IPS-20b (cell line): Measurements from ENCODE around the gene DAP.

Source experiments
- H3K27ac ChIP-seq: one replicate; pipeline ENCODE4 v1.5.1; 2013; ENCODE audit warnings: low read length
- H3K27me3 ChIP-seq: 2 replicates; pipeline ENCODE4 v1.6.1; 2013; ENCODE audit warnings: mild to moderate bottlenecking, low read length, inconsistent platforms; ENCODE audit not compliant: insufficient read depth
- H3K36me3 ChIP-seq: 2 replicates; pipeline ENCODE4 v1.6.1; 2013; ENCODE audit warnings: low read depth, mild to moderate bottlenecking, inconsistent platforms, low read length, moderate library complexity; ENCODE audit not compliant: insufficient read depth
- H3K4me1 ChIP-seq: 2 replicates; pipeline ENCODE4 v1.6.1; 2013; ENCODE audit warnings: mild to moderate bottlenecking, control low read depth, inconsistent platforms, low read length, moderate library complexity; ENCODE audit not compliant: insufficient read depth
- H3K4me3 ChIP-seq: 2 replicates; pipeline ENCODE4 v1.5.1; 2013; ENCODE audit warnings: mild to moderate bottlenecking, low read length, inconsistent platforms
- H3K9ac ChIP-seq: 2 replicates; pipeline ENCODE4 v1.6.1; 2013; ENCODE audit warnings: low read depth, mild to moderate bottlenecking, inconsistent platforms, low read length, moderate library complexity
- H3K9me3 ChIP-seq: 2 replicates; pipeline ENCODE4 v1.6.1; 2013; ENCODE audit warnings: mild to moderate bottlenecking, low read depth, low read length, inconsistent platforms; ENCODE audit not compliant: insufficient read depth

The DAP gene

GRCh38 chr5:10743526-10743925 lies 17.5 kb downstream of the DAP start:
- no peak overlapping the region for H3K27ac ChIP-seq
- no peak overlapping the region for H3K9ac ChIP-seq
- peaks cover 12% of the 10 kb centered on the region; the same call in 1 of the 2 replicates for H3K9me3 ChIP-seq
- H3K36me3 ChIP-seq: peaks cover 34% of the 10 kb centered on the region
- H3K4me3 ChIP-seq: no peak overlapping the region
- no peaks in the 10 kb centered on the region for H3K4me1 ChIP-seq
- H3K27me3 ChIP-seq: no peaks in the 10 kb centered on the region

GRCh38 chr5:10741661-10742060 lies 19.4 kb downstream of the DAP start:
- H3K4me3 ChIP-seq: no peak overlapping the region
- H3K4me1 ChIP-seq: no peaks in the 10 kb centered on the region
- peaks cover 30% of the 10 kb centered on the region for H3K36me3 ChIP-seq
- no peaks in the 10 kb centered on the region for H3K27me3 ChIP-seq
- no peak overlapping the region for H3K9ac ChIP-seq
- H3K9me3 ChIP-seq: peaks cover 12% of the 10 kb centered on the region; the same call in 1 of the 2 replicates
- H3K27ac ChIP-seq: no peak overlapping the region

GRCh38 chr5:10740384-10740783 lies 20.6 kb downstream of the DAP start:
- Histone ChIP-seq H3K36me3 (peaks cover 20% of the 10 kb centered on the region), H3K4me3 (no peak overlapping the region), H3K9me3 (peaks cover 12% of the 10 kb centered on the region; the same call in 1 of the 2 replicates), H3K27me3 (no peaks in the 10 kb centered on the region), H3K9ac (no peak overlapping the region), H3K4me1 (no peaks in the 10 kb centered on the region), H3K27ac (no peak overlapping the region)

GRCh38 chr5:10737880-10738279 lies 23.2 kb downstream of the DAP start:
- Histone ChIP-seq H3K4me1 (no peaks in the 10 kb centered on the region), H3K9me3 (peaks cover 12% of the 10 kb centered on the region; the same call in 1 of the 2 replicates), H3K4me3 (no peak overlapping the region), H3K27me3 (no peaks in the 10 kb centered on the region), H3K27ac (no peak overlapping the region), H3K9ac (no peak overlapping the region), H3K36me3 (peaks cover 10% of the 10 kb centered on the region)

GRCh38 chr5:10736808-10737207 lies 24.2 kb downstream of the DAP start:
- Histone ChIP-seq H3K4me3 (no peak overlapping the region), H3K9ac (no peak overlapping the region), H3K36me3 (peaks cover 19% of the 10 kb centered on the region), H3K27ac (no peak overlapping the region), H3K27me3 (no peaks in the 10 kb centered on the region), H3K4me1 (no peaks in the 10 kb centered on the region), H3K9me3 (peaks cover 12% of the 10 kb centered on the region; the same call in 1 of the 2 replicates)

GRCh38 chr5:10736354-10736753 lies 24.7 kb downstream of the DAP start:
- no peak overlapping the region for H3K27ac ChIP-seq
- H3K9me3 ChIP-seq: peaks cover 12% of the 10 kb centered on the region; the same call in 1 of the 2 replicates
- peaks cover 18% of the 10 kb centered on the region for H3K36me3 ChIP-seq
- no peaks in the 10 kb centered on the region for H3K4me1 ChIP-seq
- no peaks in the 10 kb centered on the region for H3K27me3 ChIP-seq
- no peak overlapping the region for H3K9ac ChIP-seq
- H3K4me3 ChIP-seq: no peak overlapping the region

GRCh38 chr5:10735569-10736276 lies 25.3 kb downstream of the DAP start:
- H3K27me3 ChIP-seq: no peaks in the 10 kb centered on the region
- no peaks in the 10 kb centered on the region for H3K4me1 ChIP-seq
- H3K36me3 ChIP-seq: peaks cover 15% of the 10 kb centered on the region
- no peak overlapping the region for H3K9ac ChIP-seq
- H3K27ac ChIP-seq: no peak overlapping the region
- no peak overlapping the region for H3K4me3 ChIP-seq
- peaks cover 9% of the 10 kb centered on the region; the same call in 1 of the 2 replicates for H3K9me3 ChIP-seq

- H3K36me3 ChIP-seq: peaks cover 15% of the 10 kb centered on the region
- no peak overlapping the region for H3K4me3 ChIP-seq
Observed at GRCh38 chr5:10734832-10735523, 26.1 kb downstream of the DAP start.

GRCh38 chr5:10734037-10734709 lies 26.9 kb downstream of the DAP start:
- H3K4me3 ChIP-seq: no peak overlapping the region
- no peak overlapping the region for H3K27ac ChIP-seq
- no peaks in the 10 kb centered on the region for H3K9me3 ChIP-seq
- no peaks in the 10 kb centered on the region for H3K27me3 ChIP-seq
- H3K9ac ChIP-seq: no peak overlapping the region
- H3K36me3 ChIP-seq: peaks cover 15% of the 10 kb centered on the region
- no peaks in the 10 kb centered on the region for H3K4me1 ChIP-seq

More at GRCh38 chr5:10734832-10735523, 26.1 kb downstream of the DAP start:
- Histone ChIP-seq H3K4me1 (no peaks in the 10 kb centered on the region), H3K9me3 (peaks cover 2% of the 10 kb centered on the region; the same call in 1 of the 2 replicates), H3K27me3 (no peaks in the 10 kb centered on the region), H3K9ac (no peak overlapping the region), H3K27ac (no peak overlapping the region)

GRCh38 chr5:10733426-10733825 lies 27.6 kb downstream of the DAP start:
- Histone ChIP-seq H3K4me1 (no peaks in the 10 kb centered on the region), H3K9me3 (no peaks in the 10 kb centered on the region), H3K27ac (no peak overlapping the region), H3K36me3 (peaks cover 14% of the 10 kb centered on the region), H3K9ac (no peak overlapping the region), H3K4me3 (no peak overlapping the region), H3K27me3 (no peaks in the 10 kb centered on the region)

- Histone ChIP-seq H3K4me1 (no peaks in the 10 kb centered on the region), H3K4me3 (no peak overlapping the region), H3K27me3 (no peaks in the 10 kb centered on the region), H3K9ac (no peak overlapping the region), H3K9me3 (no peaks in the 10 kb centered on the region), H3K27ac (no peak overlapping the region), H3K36me3 (peaks cover 9% of the 10 kb centered on the region; the same call in 1 of the 2 replicates)
Observed at GRCh38 chr5:10731913-10732312, 29.1 kb downstream of the DAP start.
